Endothelial cell of umbilical vein (primary cell): ENCODE results near the gene PRX. TPM values are rescaled to one million over a fixed set of nuclear protein-coding genes. Genes with fewer than 3 reads are reported as not detected.
A peak's percentile ranks its signal among the peaks of the same experiment; 100 is the strongest.

Source experiments
- BruUV-seq: library from RNA; stranded (reverse); fragments of 400-500 nt; replicated peaks from 2 replicates; lab custom pipeline; 2021; lab: Mats Ljungman, UMichigan
- CTCF ChIA-PET: fragments of 300-600, 350-600 bp; sonication (Branson Sonifier 250); formaldehyde crosslinking; loops from one replicate; lab custom pipeline; 2021; ENCODE audit warnings: antibody characterized with exemption, inconsistent platforms; lab: Charles Lee
- POLR2A ChIA-PET: fragments of 300-600, 350-600 bp; sonication (Branson Sonifier 250); formaldehyde crosslinking; loops from one replicate; lab custom pipeline; 2021; ENCODE audit warnings: antibody characterized with exemption, inconsistent platforms; lab: Charles Lee
- DNase-seq: peaks from one replicate; pipeline ENCODE4 v3.0.0-alpha.2; 2011; ENCODE audit warnings: low read depth, low spot score
- FAIRE-seq: peaks from 2 replicates; lab custom pipeline; 2011; peaks lifted over from hg19 to GRCh38; lab: Jason Lieb, UNC
- H2AFZ ChIP-seq: 2 replicates; pipeline ENCODE4 v1.6.0; 2012; ENCODE audit warnings: low read depth, low read length, control low read depth, inconsistent platforms
- H3K27ac ChIP-seq: 2 replicates; pipeline ENCODE4 v1.5.1; 2011; ENCODE audit warnings: low read depth, mild to moderate bottlenecking, control low read depth, low read length, moderate library complexity; ENCODE audit not compliant: insufficient read depth
- H3K27me3 ChIP-seq, 2 experiments: 2 replicates each; pipeline versions ENCODE4 v1.6.0 to v1.6.1; 2011; ENCODE audit warnings: low read length in 2 of 2, mixed read lengths in 1 of 2; ENCODE audit not compliant: control insufficient read depth in 2 of 2, insufficient read depth in 2 of 2
- H3K36me3 ChIP-seq, 2 experiments: 2 replicates in 1 of 2; 3 replicates in 1 of 2; pipeline ENCODE4 v1.5.1; 2011; ENCODE audit warnings: low read length in 2 of 2, mild to moderate bottlenecking in 1 of 2, moderate library complexity in 1 of 2; ENCODE audit not compliant: control insufficient read depth in 2 of 2, insufficient read depth in 2 of 2; ENCODE audit errors: extremely low read depth in 1 of 2
- H3K4me1 ChIP-seq: 3 replicates; pipeline ENCODE4 v1.5.1; 2011; ENCODE audit warnings: mild to moderate bottlenecking, low read length; ENCODE audit not compliant: control insufficient read depth, insufficient read depth; ENCODE audit errors: extremely low read depth
- H3K4me2 ChIP-seq: 2 replicates; pipeline ENCODE4 v1.6.1; 2011; ENCODE audit warnings: low read length, control low read depth, mixed read lengths; ENCODE audit not compliant: insufficient read depth
- H3K4me3 ChIP-seq, 3 experiments: fragments of 200-600 bp in 1 of 3; sonication (generic), shearing (Covaris generic) in 1 of 3; replicated peaks in 1 of 3; 2 replicates each; pipeline ENCODE4 v1.5.1; 2011 to 2016; ENCODE audit warnings: control low read depth in 3 of 3, low read length in 3 of 3, mild to moderate bottlenecking in 2 of 3, inconsistent platforms in 1 of 3, low read depth in 1 of 3, moderate library complexity in 1 of 3; ENCODE audit not compliant: insufficient read depth in 1 of 3
- H3K79me2 ChIP-seq: 2 replicates; pipeline ENCODE4 v1.6.0; 2012; ENCODE audit warnings: low read length, inconsistent platforms; ENCODE audit not compliant: control insufficient read depth, insufficient read depth
- H3K9ac ChIP-seq: replicated peaks from 2 replicates; pipeline ENCODE3; 2011; ENCODE audit warnings: low read length, control low read depth; ENCODE audit not compliant: insufficient read depth; ENCODE audit errors: extremely low read depth
- H3K9me1 ChIP-seq: replicated peaks from 3 replicates; pipeline ENCODE4 v1.6.0; 2011; ENCODE audit warnings: mild to moderate bottlenecking, low read length; ENCODE audit not compliant: control insufficient read depth, insufficient read depth; ENCODE audit errors: extremely low read depth
- H3K9me3 ChIP-seq: replicated peaks from 2 replicates; pipeline ENCODE4 v1.5.1; 2012; ENCODE audit warnings: low read length, inconsistent platforms; ENCODE audit not compliant: control insufficient read depth, insufficient read depth
- H4K20me1 ChIP-seq: replicated peaks from 2 replicates; pipeline ENCODE3; 2011; ENCODE audit warnings: mild to moderate bottlenecking, low read length; ENCODE audit not compliant: control insufficient read depth, insufficient read depth; ENCODE audit errors: extremely low read depth
- EZH2 ChIP-seq: IDR thresholded peaks from 2 replicates; pipeline ENCODE4 v1.6.1; 2012; ENCODE audit warnings: borderline replicate concordance, low read depth, mild to moderate bottlenecking, moderate library complexity, low read length, inconsistent platforms; ENCODE audit not compliant: severe bottlenecking
- FOS ChIP-seq: IDR thresholded peaks from 2 replicates; pipeline ENCODE4 v1.6.1; 2011; ENCODE audit warnings: mild to moderate bottlenecking, low read length, moderate library complexity, borderline replicate concordance; ENCODE audit not compliant: insufficient read depth
- GATA2 ChIP-seq: IDR thresholded peaks from 2 replicates; pipeline ENCODE4 v1.7.0; 2011; ENCODE audit warnings: low read depth, mild to moderate bottlenecking, moderate library complexity, mixed read lengths, low read length; ENCODE audit not compliant: insufficient read length, insufficient read depth
- JUN ChIP-seq: IDR thresholded peaks from 2 replicates; pipeline ENCODE4 v1.6.1; 2011; ENCODE audit warnings: borderline replicate concordance, low read depth; ENCODE audit not compliant: insufficient read length, insufficient read depth
- MYC ChIP-seq: IDR thresholded peaks from one replicate; pipeline ENCODE4 v1.6.1; 2011; ENCODE audit warnings: mild to moderate bottlenecking, low read depth, low read length
- POLR2A ChIP-seq: IDR thresholded peaks from 2 replicates; pipeline ENCODE4 v1.6.1; 2012; ENCODE audit warnings: low read depth, mild to moderate bottlenecking, control low read depth, low read length
- POLR2AphosphoS5 ChIP-seq: IDR thresholded peaks from 2 replicates; pipeline ENCODE4 v1.6.1; 2012; ENCODE audit warnings: low read depth, mild to moderate bottlenecking, control low read depth, low read length, moderate library complexity; ENCODE audit not compliant: insufficient read depth
- dilution Hi-C: fragments of 300-500 bp; cut with MboI; formaldehyde crosslinking; loops from one replicate; pipeline ENCODE4 v1.15.0; 2019; ENCODE audit warnings: low sequenced_read_pairs; ENCODE audit not compliant: extremely low pct_ligation_motif_present
- intact Hi-C: fragments of 100-400 bp; cut with micrococcal nuclease; formaldehyde crosslinking; loops from one replicate; pipeline ENCODE4 v1.10.0; 2022
- polyA plus RNA-seq, 4 experiments: library from polyadenylated mRNA; depleted of rRNA in 3 of 4; stranded (reverse) in 3 of 4; unstranded in 1 of 4; fragments of >200 nt; gene quantifications; 2 replicates each; pipeline versions ENCODE4 v1.2.1 to v1.2.3, GENCODE V29; 2011 to 2012; ENCODE audit warnings: missing spikeins in 1 of 4
- total RNA-seq: library from RNA; stranded (reverse); gene quantifications from 2 replicates; pipeline ENCODE4 v1.2.3, GENCODE V29; 2021
- TF ChIP-seq, protein P1 (sequence below): IDR thresholded peaks from 2 replicates; pipeline ENCODE4 v1.6.1; 2011; ENCODE audit not compliant: insufficient read depth, insufficient read length
- TF ChIP-seq, protein P2 (sequence below), 2 donors: IDR thresholded peaks; 1 replicate in 1 of 2; 2 replicates in 1 of 2; pipeline ENCODE4 v1.5.1; 2011; ENCODE audit warnings: low read length in 2 of 2, mild to moderate bottlenecking in 2 of 2, moderate library complexity in 2 of 2, control low read depth in 1 of 2, inconsistent platforms in 1 of 2, low read depth in 1 of 2; ENCODE audit not compliant: insufficient read depth in 1 of 2; ENCODE audit errors: extremely low read depth in 1 of 2

Gene PRX
- total and polyA plus RNA-seq, 2 donors (not counting 3 experiments of a cell fraction or from before 2014, with no cell fraction given) = 0.80 to 1.3 TPM

DNA sequence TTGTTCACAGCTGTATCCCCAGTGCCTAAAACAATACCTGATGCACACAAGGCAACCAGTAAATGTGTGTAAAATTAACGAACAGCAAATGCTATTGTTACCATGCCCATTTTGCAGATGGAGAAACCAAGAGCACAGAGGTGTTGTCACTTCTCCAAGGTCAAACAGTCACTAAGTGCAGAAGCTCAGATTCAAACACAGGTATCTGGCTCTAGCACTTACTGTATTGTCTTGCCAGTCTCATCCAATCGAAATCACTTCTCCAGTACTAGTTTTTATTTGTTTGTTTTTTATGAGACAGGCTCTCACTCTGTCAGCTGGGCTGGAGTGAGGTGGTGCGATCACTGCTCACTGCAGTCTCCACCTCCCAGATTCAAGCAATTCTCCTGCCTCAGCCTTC, 51.0 kb downstream of the PRX start:
- no peak for TF ChIP-seq EZH2
- no peak for TF ChIP-seq FOS
- TF ChIP-seq, protein P1, sequence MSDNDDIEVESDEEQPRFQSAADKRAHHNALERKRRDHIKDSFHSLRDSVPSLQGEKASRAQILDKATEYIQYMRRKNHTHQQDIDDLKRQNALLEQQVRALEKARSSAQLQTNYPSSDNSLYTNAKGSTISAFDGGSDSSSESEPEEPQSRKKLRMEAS = no peak
- no peak for TF ChIP-seq POLR2A
- TF ChIP-seq, protein P2, sequence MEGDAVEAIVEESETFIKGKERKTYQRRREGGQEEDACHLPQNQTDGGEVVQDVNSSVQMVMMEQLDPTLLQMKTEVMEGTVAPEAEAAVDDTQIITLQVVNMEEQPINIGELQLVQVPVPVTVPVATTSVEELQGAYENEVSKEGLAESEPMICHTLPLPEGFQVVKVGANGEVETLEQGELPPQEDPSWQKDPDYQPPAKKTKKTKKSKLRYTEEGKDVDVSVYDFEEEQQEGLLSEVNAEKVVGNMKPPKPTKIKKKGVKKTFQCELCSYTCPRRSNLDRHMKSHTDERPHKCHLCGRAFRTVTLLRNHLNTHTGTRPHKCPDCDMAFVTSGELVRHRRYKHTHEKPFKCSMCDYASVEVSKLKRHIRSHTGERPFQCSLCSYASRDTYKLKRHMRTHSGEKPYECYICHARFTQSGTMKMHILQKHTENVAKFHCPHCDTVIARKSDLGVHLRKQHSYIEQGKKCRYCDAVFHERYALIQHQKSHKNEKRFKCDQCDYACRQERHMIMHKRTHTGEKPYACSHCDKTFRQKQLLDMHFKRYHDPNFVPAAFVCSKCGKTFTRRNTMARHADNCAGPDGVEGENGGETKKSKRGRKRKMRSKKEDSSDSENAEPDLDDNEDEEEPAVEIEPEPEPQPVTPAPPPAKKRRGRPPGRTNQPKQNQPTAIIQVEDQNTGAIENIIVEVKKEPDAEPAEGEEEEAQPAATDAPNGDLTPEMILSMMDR (IDR thresholded peaks at IDR 0.05; ENCODE audit: extremely low read depth in 1 of 2, insufficient read depth in 1 of 2, low read depth in 1 of 2, low read length in 2 of 2) = no peak
- TF ChIP-seq MYC = no peak
- no peak for TF ChIP-seq JUN
- TF ChIP-seq POLR2AphosphoS5 = no peak
- TF ChIP-seq GATA2 = no peak
- DNase-seq = no peak
- H3K9me1 ChIP-seq = no peaks in the 10 kb centered on the region
- H3K36me3 ChIP-seq = peaks cover 0 to 3% of the 10 kb centered on the region in 2 experiments
- CTCF ChIA-PET = no interaction called here
- no peak overlapping the region for H3K9ac ChIP-seq
- H3K4me2 ChIP-seq = no peak overlapping the region
- no peaks in the 10 kb centered on the region for H3K9me3 ChIP-seq
- no peaks in the 10 kb centered on the region for H3K27me3 ChIP-seq
- no peak overlapping the region for H3K4me3 ChIP-seq
- no TSS peak for BruUV-seq
- intact Hi-C loops (no loop called here), dilution Hi-C loops (no loop called here)
- H4K20me1 ChIP-seq = no peaks in the 10 kb centered on the region
- no peak overlapping the region for H2AFZ ChIP-seq
- H3K27ac ChIP-seq = no peak overlapping the region
- no peaks in the 10 kb centered on the region for H3K79me2 ChIP-seq
- peak; percentile 42 for FAIRE-seq
- POLR2A ChIA-PET = no interaction called here
- H3K4me1 ChIP-seq = peaks cover 7% of the 10 kb centered on the region
